ENCODE measurements around the gene ATP2C1.

The ATP2C1 gene

DNA sequence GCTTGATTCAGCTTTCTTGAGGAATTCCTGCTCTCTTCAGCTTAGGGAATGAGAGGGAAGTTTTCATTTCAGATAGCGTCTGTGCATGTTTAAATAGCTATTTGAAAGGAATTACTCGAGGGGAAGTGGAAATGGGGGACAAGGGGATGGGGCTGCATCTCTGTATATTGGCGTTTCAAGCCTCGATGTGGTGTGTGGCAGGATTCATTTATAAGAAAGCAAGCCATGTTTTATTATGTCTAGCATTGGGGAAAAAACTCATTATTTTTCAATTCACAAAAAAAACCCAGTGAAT is 1.0 kb downstream of the ATP2C1 start:
- in situ Hi-C loops (cut with MboI; ENCODE audit: low sequenced_read_pairs, unreplicated experiment) = loop anchor here (5.0 kb wide), 1 partner anchor 133 kb away; no protein-coding TSS in a partner anchor
- DNase-seq (ENCODE audit: low spot score) = no peak
- TF ChIP-seq, protein P1, sequence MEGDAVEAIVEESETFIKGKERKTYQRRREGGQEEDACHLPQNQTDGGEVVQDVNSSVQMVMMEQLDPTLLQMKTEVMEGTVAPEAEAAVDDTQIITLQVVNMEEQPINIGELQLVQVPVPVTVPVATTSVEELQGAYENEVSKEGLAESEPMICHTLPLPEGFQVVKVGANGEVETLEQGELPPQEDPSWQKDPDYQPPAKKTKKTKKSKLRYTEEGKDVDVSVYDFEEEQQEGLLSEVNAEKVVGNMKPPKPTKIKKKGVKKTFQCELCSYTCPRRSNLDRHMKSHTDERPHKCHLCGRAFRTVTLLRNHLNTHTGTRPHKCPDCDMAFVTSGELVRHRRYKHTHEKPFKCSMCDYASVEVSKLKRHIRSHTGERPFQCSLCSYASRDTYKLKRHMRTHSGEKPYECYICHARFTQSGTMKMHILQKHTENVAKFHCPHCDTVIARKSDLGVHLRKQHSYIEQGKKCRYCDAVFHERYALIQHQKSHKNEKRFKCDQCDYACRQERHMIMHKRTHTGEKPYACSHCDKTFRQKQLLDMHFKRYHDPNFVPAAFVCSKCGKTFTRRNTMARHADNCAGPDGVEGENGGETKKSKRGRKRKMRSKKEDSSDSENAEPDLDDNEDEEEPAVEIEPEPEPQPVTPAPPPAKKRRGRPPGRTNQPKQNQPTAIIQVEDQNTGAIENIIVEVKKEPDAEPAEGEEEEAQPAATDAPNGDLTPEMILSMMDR (IDR thresholded peaks at IDR 0.05; ENCODE audit: borderline replicate concordance, control extremely low read depth, extremely low read depth, insufficient read depth, missing control alignments) = no peak

DNA sequence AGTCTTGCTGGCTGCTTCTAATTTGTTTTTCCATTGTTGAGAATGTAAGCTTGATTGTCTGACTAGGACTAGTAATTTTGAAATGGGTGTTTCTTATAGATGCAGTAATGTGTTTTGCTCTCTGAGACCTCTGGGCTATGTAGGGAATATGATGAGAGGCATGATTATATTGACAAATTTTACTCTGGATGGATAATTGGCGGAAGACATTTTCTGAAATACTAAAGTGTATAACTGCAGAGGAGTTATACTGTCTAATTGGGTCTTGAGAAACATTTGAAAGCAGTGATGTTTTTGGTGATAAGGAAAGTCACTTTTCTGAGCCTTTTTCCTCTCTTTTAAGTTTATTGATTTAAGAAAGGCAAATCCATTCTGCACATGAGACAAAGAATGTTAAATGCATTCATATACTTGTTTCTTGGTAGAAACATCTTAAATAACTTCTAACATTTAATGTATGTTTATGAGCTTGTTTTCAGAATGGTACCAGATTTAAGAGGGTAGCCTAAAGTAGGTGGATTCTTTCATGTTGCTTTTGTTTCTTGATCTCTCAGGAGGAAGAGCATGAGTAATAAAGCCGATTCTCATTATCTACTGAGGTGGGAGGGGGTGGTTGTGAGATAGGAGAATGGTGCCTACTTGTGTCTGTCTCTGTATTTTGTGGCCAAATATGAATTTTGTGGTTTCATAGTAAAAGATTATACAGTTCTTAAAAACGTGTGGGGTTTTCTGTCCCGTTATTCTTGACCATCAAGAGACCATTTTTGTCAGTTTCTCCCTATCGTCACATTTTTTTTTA is 2.0 kb downstream of the ATP2C1 start:
- in situ Hi-C loops (cut with MboI; ENCODE audit: low sequenced_read_pairs, unreplicated experiment) = no loop called here
- TF ChIP-seq, protein P1 (IDR thresholded peaks at IDR 0.05; ENCODE audit: borderline replicate concordance, control extremely low read depth, extremely low read depth, insufficient read depth, missing control alignments) = no peak
- no peak for DNase-seq (ENCODE audit: low spot score)

DNA sequence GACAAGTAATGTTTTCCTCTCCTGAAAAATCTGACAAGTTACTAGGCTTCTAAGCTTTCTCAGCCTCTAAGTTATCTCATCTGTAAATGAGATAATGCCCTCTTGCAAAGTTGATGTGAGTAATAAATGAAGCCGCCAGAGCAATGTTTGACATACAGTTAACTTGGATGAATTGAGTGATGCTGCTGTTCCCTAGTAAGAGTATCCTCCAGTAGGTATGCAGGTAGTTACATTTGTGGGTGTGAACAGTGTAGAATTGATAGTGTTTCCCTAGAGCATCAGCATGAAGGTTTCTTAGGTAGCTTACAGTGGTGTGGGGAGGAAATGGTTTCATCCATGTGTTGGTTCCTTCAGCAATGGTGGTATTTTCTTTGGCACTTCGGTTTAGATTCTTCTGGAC is 3.4 kb downstream of the ATP2C1 start:
- TF ChIP-seq, protein P1 (IDR thresholded peaks at IDR 0.05; ENCODE audit: borderline replicate concordance, control extremely low read depth, extremely low read depth, insufficient read depth, missing control alignments) = no peak
- in situ Hi-C loops (cut with MboI; ENCODE audit: low sequenced_read_pairs, unreplicated experiment) = no loop called here
- no peak for DNase-seq (ENCODE audit: low spot score)

DNA sequence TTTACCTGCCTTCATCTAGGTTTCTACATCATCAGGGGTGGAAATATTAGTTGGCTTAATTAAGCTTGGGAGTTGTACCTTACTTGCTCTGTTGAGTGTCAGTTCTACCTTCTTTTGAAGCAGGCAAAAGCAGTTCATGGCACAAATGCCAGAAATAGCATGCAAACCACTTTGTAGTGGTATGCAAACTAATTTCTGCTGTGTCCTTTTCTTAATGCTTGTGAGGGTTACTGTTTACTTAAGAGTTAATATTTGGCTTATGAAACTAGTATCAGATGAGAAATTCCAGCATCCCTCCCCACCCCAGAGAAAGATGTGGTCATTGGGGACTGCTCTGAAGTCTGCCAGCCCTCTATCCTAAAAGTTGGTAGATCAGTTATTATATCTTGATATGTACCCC is 7.1 kb downstream of the ATP2C1 start:
- in situ Hi-C loops (cut with MboI; ENCODE audit: low sequenced_read_pairs, unreplicated experiment) = no loop called here
- TF ChIP-seq, protein P1 (IDR thresholded peaks at IDR 0.05; ENCODE audit: borderline replicate concordance, control extremely low read depth, extremely low read depth, insufficient read depth, missing control alignments) = no peak
- no peak for DNase-seq (ENCODE audit: low spot score)

DNA sequence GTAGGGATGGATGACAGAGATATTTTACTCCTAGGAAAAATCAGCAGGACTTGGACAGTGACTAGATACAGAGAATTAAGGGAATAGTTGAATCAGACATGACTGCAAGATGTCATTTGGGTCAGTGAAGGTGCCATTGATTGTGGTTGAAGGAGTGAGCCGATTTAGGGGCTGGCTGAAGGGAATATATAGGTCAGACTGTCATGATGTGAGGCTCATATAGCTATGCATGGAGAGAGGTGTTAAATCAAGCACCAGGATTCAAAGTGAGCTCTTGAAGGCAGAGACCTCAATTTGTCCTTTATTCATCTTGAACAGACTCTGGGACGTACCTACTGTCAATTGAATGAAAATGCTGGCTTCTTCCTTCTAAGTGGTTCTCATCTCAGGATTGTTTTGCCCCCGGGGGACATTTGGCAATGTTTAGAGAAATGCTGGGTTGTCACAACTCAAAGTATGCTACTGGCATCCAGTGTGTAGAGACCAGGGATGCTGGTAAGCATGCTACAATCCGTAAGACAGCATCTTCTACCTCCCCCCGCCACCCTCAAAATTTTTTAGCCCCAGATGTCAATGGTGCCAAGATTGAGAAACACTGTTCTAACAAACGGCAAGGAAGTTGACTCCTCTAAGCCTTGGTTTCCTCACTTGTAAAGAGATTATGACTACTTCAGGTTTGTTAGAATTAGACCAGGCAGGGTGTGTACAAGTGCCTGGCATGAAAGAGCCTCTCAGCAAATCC is 7.8 kb downstream of the ATP2C1 start:
- DNase-seq (ENCODE audit: low spot score) = no peak
- in situ Hi-C loops (cut with MboI; ENCODE audit: low sequenced_read_pairs, unreplicated experiment) = no loop called here
- TF ChIP-seq, protein P1 (IDR thresholded peaks at IDR 0.05; ENCODE audit: borderline replicate concordance, control extremely low read depth, extremely low read depth, insufficient read depth, missing control alignments) = no peak

DNA sequence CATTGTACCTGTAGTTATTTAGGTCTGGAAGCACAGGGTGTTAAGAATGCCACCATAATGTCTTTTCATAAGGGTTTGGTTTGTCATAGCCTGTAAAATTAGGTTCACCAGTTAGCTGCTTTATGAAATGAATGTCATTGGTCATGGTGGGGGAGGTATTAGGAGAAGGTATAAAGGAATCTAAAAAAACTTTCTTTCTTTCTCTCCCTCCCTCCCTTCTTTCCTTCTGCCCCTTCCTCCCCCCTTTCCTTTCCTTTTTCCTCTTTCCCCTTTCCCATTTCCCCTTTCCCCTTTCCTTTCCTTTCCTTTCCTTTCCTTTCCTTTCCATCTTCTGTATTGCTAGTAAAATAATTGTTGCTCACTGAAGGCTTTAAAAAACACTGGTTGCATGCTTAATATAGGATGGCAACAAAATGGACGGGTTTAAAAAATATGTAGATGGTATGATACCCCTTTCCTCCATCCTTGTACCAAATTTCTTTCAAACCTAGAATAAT is 9.6 kb downstream of the ATP2C1 start:
- in situ Hi-C loops (cut with MboI; ENCODE audit: low sequenced_read_pairs, unreplicated experiment) = no loop called here
- DNase-seq (ENCODE audit: low spot score) = no peak
- TF ChIP-seq, protein P1 (IDR thresholded peaks at IDR 0.05; ENCODE audit: borderline replicate concordance, control extremely low read depth, extremely low read depth, insufficient read depth, missing control alignments) = no peak
